ENCODE results near the gene WBP1.
"Not testable (repeated sequence)": the region's sequence is repeated elsewhere in the genome, so short reads cannot be mapped to it uniquely, and the experiment has no call there.

WBP1 gene

DNA sequence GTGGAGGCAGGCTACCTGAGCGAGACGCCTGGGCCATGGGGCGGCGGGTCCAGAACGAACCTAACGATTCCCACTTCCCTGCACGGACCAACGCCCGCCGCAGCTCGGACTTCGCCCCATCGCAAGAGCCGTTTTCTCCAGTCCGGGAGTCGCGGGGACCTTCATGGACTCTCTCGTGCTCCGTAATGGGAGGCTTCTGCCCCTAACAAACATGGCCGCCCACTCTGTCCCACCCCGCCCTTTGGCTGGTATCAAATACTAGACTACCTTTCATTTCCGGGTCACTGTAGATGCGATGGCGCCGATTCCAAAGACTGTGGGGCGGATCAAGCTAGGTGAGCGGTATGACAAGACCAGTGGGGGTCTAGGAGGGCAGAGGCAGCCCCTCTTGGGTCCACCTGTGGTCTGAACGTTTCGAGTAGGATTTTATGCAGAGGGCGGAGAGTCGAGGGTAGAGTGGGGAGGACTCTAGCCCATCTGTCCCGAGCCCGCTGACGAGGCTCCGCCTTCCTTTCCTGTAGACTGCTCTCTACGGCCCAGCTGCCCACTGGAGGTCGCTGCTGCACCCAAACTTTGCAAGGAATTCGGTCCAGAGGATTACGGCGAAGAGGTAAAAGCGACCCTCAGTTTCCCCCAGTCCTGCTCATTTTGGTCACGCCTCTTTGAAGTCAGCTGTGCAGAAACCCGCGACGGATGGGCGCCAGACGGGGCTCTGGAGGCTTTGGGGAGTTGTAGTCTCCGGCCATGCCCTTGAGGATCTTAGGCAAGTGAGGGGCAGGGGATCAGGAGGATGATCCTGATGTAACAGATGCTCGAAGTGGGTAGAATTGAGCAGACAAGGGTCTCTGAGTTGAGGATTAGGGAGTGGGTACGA is 24.8 kb downstream of the WBP1 start, which contains the start of the genes CCDC142 and TTC31:
TSS of gene CCDC142 (minus strand) at position 198 of the 874 bp plus-strand sequence. CDS start at position 37, 161 bp downstream.
TSS of gene TTC31 (plus strand) at position 281 of the 874 bp plus-strand sequence. CDS start at position 296, 15 bp downstream.
- no peaks in the 10 kb centered on the region for H3K9me2 ChIP-seq (ENCODE audit: low read depth, low read length)
- H3K9ac ChIP-seq (ENCODE audit: low read length) = peak within 1 kb of the TSS; percentile 91
- H3F3A ChIP-seq (ENCODE audit: insufficient read depth, low read length) = no peaks in the 10 kb centered on the region; the same call in 1 of the 2 replicates
- H3K4me3 ChIP-seq (ENCODE audit: low read depth, low read length, poor library complexity, severe bottlenecking) = peak within 1 kb of the TSS; percentile 91
- no peaks in the 10 kb centered on the region for H3K9me3 ChIP-seq (ENCODE audit: low read length)
- peak within 1 kb of the TSS; percentile 98 for H3K4me2 ChIP-seq (ENCODE audit: low read length)
- peaks cover 22% of the 10 kb centered on the region; the same call in 1 of the 2 replicates for H3K36me3 ChIP-seq (ENCODE audit: insufficient read depth, low read length)
- H3K27me3 ChIP-seq (ENCODE audit: insufficient read depth, low read length) = no peaks in the 10 kb centered on the region
- H4K20me1 ChIP-seq (ENCODE audit: insufficient read depth, low read length) = no peaks in the 10 kb centered on the region
- H3K79me2 ChIP-seq (ENCODE audit: insufficient read depth, low read length) = 0 out of 2 replicates have a peak, but pooled peaks cover 6% of the 10 kb centered on the region
- TF ChIP-seq, protein P1, sequence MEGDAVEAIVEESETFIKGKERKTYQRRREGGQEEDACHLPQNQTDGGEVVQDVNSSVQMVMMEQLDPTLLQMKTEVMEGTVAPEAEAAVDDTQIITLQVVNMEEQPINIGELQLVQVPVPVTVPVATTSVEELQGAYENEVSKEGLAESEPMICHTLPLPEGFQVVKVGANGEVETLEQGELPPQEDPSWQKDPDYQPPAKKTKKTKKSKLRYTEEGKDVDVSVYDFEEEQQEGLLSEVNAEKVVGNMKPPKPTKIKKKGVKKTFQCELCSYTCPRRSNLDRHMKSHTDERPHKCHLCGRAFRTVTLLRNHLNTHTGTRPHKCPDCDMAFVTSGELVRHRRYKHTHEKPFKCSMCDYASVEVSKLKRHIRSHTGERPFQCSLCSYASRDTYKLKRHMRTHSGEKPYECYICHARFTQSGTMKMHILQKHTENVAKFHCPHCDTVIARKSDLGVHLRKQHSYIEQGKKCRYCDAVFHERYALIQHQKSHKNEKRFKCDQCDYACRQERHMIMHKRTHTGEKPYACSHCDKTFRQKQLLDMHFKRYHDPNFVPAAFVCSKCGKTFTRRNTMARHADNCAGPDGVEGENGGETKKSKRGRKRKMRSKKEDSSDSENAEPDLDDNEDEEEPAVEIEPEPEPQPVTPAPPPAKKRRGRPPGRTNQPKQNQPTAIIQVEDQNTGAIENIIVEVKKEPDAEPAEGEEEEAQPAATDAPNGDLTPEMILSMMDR (IDR thresholded peaks at IDR 0.05; ENCODE audit: low read length) = peak; percentile 95
- TF ChIP-seq EZH2 (IDR thresholded peaks at IDR 0.05; ENCODE audit: borderline replicate concordance, low read length) = no peak
- peak within 1 kb of the TSS; percentile 50 for H2AFZ ChIP-seq (ENCODE audit: low read length)
- H3K27ac ChIP-seq (ENCODE audit: low read depth, low read length, poor library complexity, severe bottlenecking) = peak within 1 kb of the TSS; percentile 85
- H3K4me1 ChIP-seq (ENCODE audit: insufficient read depth, low read length, severe bottlenecking) = peaks cover 29% of the 10 kb centered on the region

DNA sequence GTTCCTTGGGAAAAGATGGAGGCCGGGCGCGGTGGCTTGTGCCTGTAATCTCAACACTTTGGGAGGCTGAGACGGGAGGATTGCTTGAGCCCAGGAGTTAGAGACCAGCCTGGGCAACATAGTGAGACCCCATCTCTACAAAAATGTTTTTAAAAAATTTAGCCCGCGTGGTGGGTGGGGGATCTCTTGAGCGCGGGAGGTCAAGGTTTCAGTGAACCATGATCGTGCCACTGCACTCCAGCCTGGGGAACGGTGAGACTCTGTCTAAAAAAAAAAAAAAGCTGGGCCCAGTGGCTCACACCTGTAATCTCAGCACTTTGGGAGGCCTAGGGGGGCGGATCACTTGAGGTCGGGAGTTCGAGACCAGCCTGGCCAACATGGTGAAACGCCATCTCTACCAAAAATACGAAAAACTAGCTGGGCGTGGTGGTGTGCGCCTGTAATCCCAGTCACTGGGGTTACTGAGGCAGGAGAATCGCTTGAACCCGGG is 25.5 kb downstream of the WBP1 start:
- Histone ChIP-seq H3K36me3 (ENCODE audit: insufficient read depth, low read length) (peaks cover 22% of the 10 kb centered on the region; the same call in 1 of the 2 replicates), H3K27ac (ENCODE audit: low read depth, low read length, poor library complexity, severe bottlenecking) (peak overlapping the region; percentile 85), H3K4me3 (ENCODE audit: low read depth, low read length, poor library complexity, severe bottlenecking) (peak overlapping the region; percentile 91), H3K4me1 (ENCODE audit: insufficient read depth, low read length, severe bottlenecking) (peaks cover 29% of the 10 kb centered on the region), H3K4me2 (ENCODE audit: low read length) (peak overlapping the region; percentile 98), H3K9ac (ENCODE audit: low read length) (peak overlapping the region; percentile 91), H2AFZ (ENCODE audit: low read length) (peak overlapping the region; percentile 50)
- H3K9me3 ChIP-seq (ENCODE audit: low read length); H3K27me3 ChIP-seq (ENCODE audit: insufficient read depth, low read length); H4K20me1 ChIP-seq (ENCODE audit: insufficient read depth, low read length); H3K9me2 ChIP-seq (ENCODE audit: low read depth, low read length); H3K79me2 ChIP-seq (ENCODE audit: insufficient read depth, low read length); H3F3A ChIP-seq (ENCODE audit: insufficient read depth, low read length): not testable (repeated sequence)

DNA sequence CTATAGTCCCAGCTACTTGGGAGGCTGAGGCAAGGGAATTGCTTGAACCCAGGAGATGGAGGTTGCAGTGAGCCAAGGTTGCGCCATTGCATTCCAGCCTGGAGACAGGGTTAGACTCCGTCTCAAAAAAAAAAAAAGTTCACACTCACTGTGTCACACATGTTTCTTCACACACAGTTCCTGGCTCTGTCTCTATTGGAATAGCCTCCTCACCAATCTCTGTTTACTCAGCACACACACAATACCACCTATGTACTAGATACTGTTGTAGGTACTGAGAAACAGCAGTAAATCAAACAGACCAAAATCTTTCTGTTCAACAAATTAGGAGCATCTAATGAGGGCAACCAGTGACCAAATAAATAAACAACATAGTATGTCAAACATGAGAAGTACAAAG is 27.9 kb downstream of the WBP1 start:
- Histone ChIP-seq H3K9me2 (ENCODE audit: low read depth, low read length) (no peaks in the 10 kb centered on the region), H3F3A (ENCODE audit: insufficient read depth, low read length) (no peaks in the 10 kb centered on the region), H3K9ac (ENCODE audit: low read length) (no peak overlapping the region), H4K20me1 (ENCODE audit: insufficient read depth, low read length) (no peaks in the 10 kb centered on the region), H2AFZ (ENCODE audit: low read length) (no peak overlapping the region), H3K9me3 (ENCODE audit: low read length) (no peaks in the 10 kb centered on the region), H3K27me3 (ENCODE audit: insufficient read depth, low read length) (no peaks in the 10 kb centered on the region), H3K27ac (ENCODE audit: low read depth, low read length, poor library complexity, severe bottlenecking) (no peak overlapping the region), H3K36me3 (ENCODE audit: insufficient read depth, low read length) (peaks cover 19% of the 10 kb centered on the region; the same call in 1 of the 2 replicates), H3K4me2 (ENCODE audit: low read length) (no peak overlapping the region), H3K79me2 (ENCODE audit: insufficient read depth, low read length) (0 out of 2 replicates have a peak, but pooled peaks cover 6% of the 10 kb centered on the region), H3K4me3 (ENCODE audit: low read depth, low read length, poor library complexity, severe bottlenecking) (no peak overlapping the region), H3K4me1 (ENCODE audit: insufficient read depth, low read length, severe bottlenecking) (peaks cover 19% of the 10 kb centered on the region)
- TF ChIP-seq EZH2 (IDR thresholded peaks at IDR 0.05; ENCODE audit: borderline replicate concordance, low read length) = no peak
- TF ChIP-seq, protein P1 (IDR thresholded peaks at IDR 0.05; ENCODE audit: low read length) = no peak

Measured in OCI-LY1 (cell line).